H9 (cell line): ENCODE results near the gene ALG14. TPM values are rescaled to one million over a fixed set of nuclear protein-coding genes. Genes with fewer than 3 reads are reported as not detected.

Source experiments
- DNase-seq: peaks from one replicate; pipeline ENCODE4 v3.0.0-alpha.2; 2017
- H2AFZ ChIP-seq: one replicate; pipeline ENCODE4 v1.6.1; 2013; ENCODE audit warnings: mild to moderate bottlenecking, low read length, control low read depth, moderate library complexity
- H2AK5ac ChIP-seq: 2 replicates; pipeline ENCODE4 v1.6.1; 2013; ENCODE audit warnings: low read length, control low read depth, mixed read lengths; ENCODE audit not compliant: insufficient read length
- H2BK120ac ChIP-seq: one replicate; pipeline ENCODE4 v1.6.1; 2013; ENCODE audit warnings: low read depth, mild to moderate bottlenecking, low read length, control low read depth, inconsistent platforms; ENCODE audit not compliant: poor library complexity, severe bottlenecking
- H2BK12ac ChIP-seq: 2 replicates; pipeline ENCODE4 v1.6.1; 2013; ENCODE audit warnings: low read length, control low read depth, mixed read lengths, low read depth; ENCODE audit not compliant: insufficient read length
- H2BK15ac ChIP-seq: 2 replicates; pipeline ENCODE4 v1.6.1; 2013; ENCODE audit warnings: low read depth, low read length, control low read depth
- H2BK20ac ChIP-seq: one replicate; pipeline ENCODE4 v1.6.1; 2013; ENCODE audit warnings: low read depth, mild to moderate bottlenecking, low read length, control low read depth, inconsistent platforms; ENCODE audit not compliant: poor library complexity, severe bottlenecking
- H2BK5ac ChIP-seq: 2 replicates; pipeline ENCODE4 v1.6.1; 2013; ENCODE audit warnings: low read length, control low read depth, mixed read lengths; ENCODE audit not compliant: insufficient read length
- H3K14ac ChIP-seq: 2 replicates; pipeline ENCODE4 v1.6.1; 2013; ENCODE audit warnings: low read length, control low read depth; ENCODE audit not compliant: insufficient read depth
- H3K18ac ChIP-seq: 2 replicates; pipeline ENCODE4 v1.6.1; 2013; ENCODE audit warnings: low read depth, mild to moderate bottlenecking, mixed read lengths, low read length, control low read depth; ENCODE audit not compliant: insufficient read length
- H3K23ac ChIP-seq: 2 replicates; pipeline ENCODE4 v1.6.1; 2013; ENCODE audit warnings: low read length, control low read depth, mixed read lengths, low read depth; ENCODE audit not compliant: insufficient read length
- H3K23me2 ChIP-seq: 2 replicates; pipeline ENCODE4 v1.6.1; 2013; ENCODE audit warnings: low read depth, mild to moderate bottlenecking, mixed read lengths, low read length, control low read depth; ENCODE audit not compliant: insufficient read length, poor library complexity, severe bottlenecking
- H3K27ac ChIP-seq: 2 replicates; pipeline ENCODE4 v1.5.1; 2013; ENCODE audit warnings: low read length, control low read depth, mixed read lengths, low read depth; ENCODE audit not compliant: insufficient read length
- H3K27me3 ChIP-seq: 2 replicates; pipeline ENCODE4 v1.6.1; 2013; ENCODE audit warnings: low read length, control low read depth, inconsistent platforms; ENCODE audit not compliant: insufficient read depth
- H3K4ac ChIP-seq: 2 replicates; pipeline ENCODE4 v1.6.1; 2013; ENCODE audit warnings: low read depth, mild to moderate bottlenecking, control low read depth, inconsistent platforms, low read length, moderate library complexity
- H3K4me1 ChIP-seq: 2 replicates; pipeline ENCODE4 v1.6.1; 2013; ENCODE audit warnings: low read length, control low read depth, inconsistent platforms; ENCODE audit not compliant: insufficient read depth
- H3K4me2 ChIP-seq: 2 replicates; pipeline ENCODE4 v1.6.1; 2013; ENCODE audit warnings: low read length, control low read depth, mixed read lengths; ENCODE audit not compliant: insufficient read length, insufficient read depth
- H3K56ac ChIP-seq: 2 replicates; pipeline ENCODE4 v1.6.1; 2013; ENCODE audit warnings: low read depth, mild to moderate bottlenecking, mixed read lengths, low read length, control low read depth; ENCODE audit not compliant: insufficient read length
- H3K79me1 ChIP-seq: 2 replicates; pipeline ENCODE4 v1.6.1; 2013; ENCODE audit warnings: low read depth, mild to moderate bottlenecking, moderate library complexity, low read length, control low read depth, inconsistent platforms; ENCODE audit not compliant: insufficient read depth, poor library complexity, severe bottlenecking
- H3K79me2 ChIP-seq: 2 replicates; pipeline ENCODE4 v1.6.1; 2013; ENCODE audit warnings: low read length, control low read depth, inconsistent platforms; ENCODE audit not compliant: insufficient read depth
- H3K9ac ChIP-seq: 2 replicates; pipeline ENCODE4 v1.6.1; 2013; ENCODE audit warnings: low read length, control low read depth, mixed read lengths; ENCODE audit not compliant: insufficient read length; ENCODE audit errors: extremely low read depth
- H3K9me3 ChIP-seq: one replicate; pipeline ENCODE4 v1.6.1; 2013; ENCODE audit warnings: low read depth, low read length, inconsistent platforms; ENCODE audit not compliant: control insufficient read depth
- H3T11ph ChIP-seq: one replicate; pipeline ENCODE4 v1.6.1; 2013; ENCODE audit warnings: mild to moderate bottlenecking, low read length, control low read depth, inconsistent platforms
- H4K20me1 ChIP-seq: one replicate; pipeline ENCODE4 v1.6.1; 2013; ENCODE audit not compliant: control insufficient read depth, insufficient read length, insufficient read depth
- H4K5ac ChIP-seq: 2 replicates; pipeline ENCODE4 v1.6.1; 2013; ENCODE audit warnings: low read depth, mild to moderate bottlenecking, mixed read lengths, low read length, control low read depth; ENCODE audit not compliant: insufficient read length
- H4K8ac ChIP-seq: replicated peaks from 2 replicates; pipeline ENCODE4 v1.6.1; 2013; ENCODE audit warnings: low read length, control low read depth, mixed read lengths, low read depth; ENCODE audit not compliant: insufficient read length
- H4K91ac ChIP-seq: 2 replicates; pipeline ENCODE4 v1.6.1; 2013; ENCODE audit warnings: low read depth, mild to moderate bottlenecking, moderate library complexity, mixed read lengths, low read length, control low read depth; ENCODE audit not compliant: insufficient read length
- H3K27ac Mint-ChIP-seq, 3 experiments: 2 replicates in 2 of 3; 3 replicates in 1 of 3; pipeline ENCODE4 v1.8.0; 2020 to 2021; ENCODE audit warnings: mixed read lengths in 3 of 3, mild to moderate bottlenecking in 1 of 3, moderate library complexity in 1 of 3
- H3K27me3 Mint-ChIP-seq: 2 replicates; pipeline ENCODE4 v1.8.0; 2021; ENCODE audit warnings: low read depth, mild to moderate bottlenecking, moderate library complexity, mixed read lengths
- H3K36me3 Mint-ChIP-seq, 3 experiments: 2 replicates in 2 of 3; 3 replicates in 1 of 3; pipeline ENCODE4 v1.8.0; 2020 to 2021; ENCODE audit warnings: low read depth in 3 of 3, mixed read lengths in 3 of 3; ENCODE audit not compliant: insufficient read depth in 1 of 3
- H3K4me1 Mint-ChIP-seq, 2 experiments: 2 replicates each; pipeline ENCODE4 v1.8.0; 2020; ENCODE audit warnings: mixed read lengths in 2 of 2
- H3K4me3 Mint-ChIP-seq, 2 experiments: 2 replicates in 1 of 2; 3 replicates in 1 of 2; pipeline ENCODE4 v1.8.0; 2020 to 2021; ENCODE audit warnings: mild to moderate bottlenecking in 2 of 2, mixed read lengths in 2 of 2, moderate library complexity in 1 of 2
- H3K9me3 Mint-ChIP-seq, 2 experiments: 2 replicates in 1 of 2; 3 replicates in 1 of 2; pipeline ENCODE4 v1.8.0; 2020; ENCODE audit warnings: mild to moderate bottlenecking in 2 of 2, mixed read lengths in 2 of 2, moderate library complexity in 1 of 2
- WGBS: extraction: QIAGEN DNeasy Blood & Tissue Kit; methylation state at CpG from one replicate; pipeline ENCODE4 v1.1.7; 2013; ENCODE audit warnings: missing lambda C conversion rate, low lambda C conversion rate, mixed read lengths; ENCODE audit not compliant: insufficient read length; ENCODE audit errors: extremely low coverage; 5-methylcytosine and 5-hydroxymethylcytosine counted together
- total RNA-seq: library from RNA; stranded (reverse); gene quantifications from 2 replicates; pipeline ENCODE4 v1.2.1, GENCODE V29; 2021
- TF ChIP-seq, protein P1 (sequence below): fragments of 200-600 bp; sonication (generic); conservative IDR thresholded peaks from 3 replicates; pipeline ENCODE4 v1.8.0; 2021; ENCODE audit warnings: antibody characterized with exemption, mild to moderate bottlenecking

Gene ALG14
- total RNA-seq, 1 experiment from 2014 or later, result 2.5 TPM

DNA sequence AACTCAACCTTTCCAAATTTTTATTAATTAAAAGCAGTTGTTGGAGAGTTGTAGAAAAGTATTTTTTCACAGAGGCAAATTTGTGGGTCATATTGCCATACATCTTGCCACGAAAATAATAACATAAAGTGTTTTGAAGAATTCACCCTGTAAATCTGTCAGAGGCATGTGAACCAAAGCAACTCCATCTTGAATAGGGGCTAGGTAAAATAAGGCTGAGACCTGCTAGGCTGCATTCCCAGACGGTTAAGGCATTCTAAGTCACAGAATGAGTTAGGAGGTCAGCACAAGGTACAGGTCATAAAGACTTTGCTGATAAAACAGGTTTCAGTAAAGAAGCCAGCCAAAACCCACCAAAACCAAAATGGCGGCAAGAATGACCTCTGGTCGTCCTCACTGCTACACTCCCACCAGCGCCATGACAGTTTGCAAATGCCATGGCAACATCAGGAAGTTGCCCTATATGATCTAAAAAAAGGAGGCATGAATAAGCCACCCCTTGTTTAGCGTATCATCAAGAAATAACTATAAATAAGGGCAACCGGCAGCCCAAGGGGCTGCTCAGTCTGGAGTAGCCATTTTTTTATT lies 141.4 kb downstream of the ALG14 start:
- Histone ChIP-seq H2BK12ac (no peak overlapping the region), H3K4me2 (no peak overlapping the region), H3K9ac (no peak overlapping the region), H3T11ph (no peak overlapping the region), H3K27ac (no peak overlapping the region), H2BK5ac (no peak overlapping the region), H3K4me1 (peaks cover 19% of the 10 kb centered on the region; the same call in 1 of the 2 replicates), H4K8ac (no peak overlapping the region), H3K14ac (no peak overlapping the region), H3K18ac (no peak overlapping the region), H3K23ac (no peak overlapping the region), H3K27me3 (no peaks in the 10 kb centered on the region), H3K79me2 (no peaks in the 10 kb centered on the region; the same call in 1 of the 2 replicates), H2BK20ac (no peak overlapping the region), H2BK120ac (no peak overlapping the region), H4K20me1 (no peaks in the 10 kb centered on the region), H3K23me2 (peaks cover 13% of the 10 kb centered on the region), H4K91ac (no peak overlapping the region), H4K5ac (no peak overlapping the region), H3K4ac (no peak overlapping the region), H2AK5ac (no peak overlapping the region), H2AFZ (no peak overlapping the region), H3K9me3 (no peaks in the 10 kb centered on the region), H3K79me1 (no peaks in the 10 kb centered on the region), H2BK15ac (no peak overlapping the region), H3K56ac (no peak overlapping the region)
- TF ChIP-seq, protein P1, sequence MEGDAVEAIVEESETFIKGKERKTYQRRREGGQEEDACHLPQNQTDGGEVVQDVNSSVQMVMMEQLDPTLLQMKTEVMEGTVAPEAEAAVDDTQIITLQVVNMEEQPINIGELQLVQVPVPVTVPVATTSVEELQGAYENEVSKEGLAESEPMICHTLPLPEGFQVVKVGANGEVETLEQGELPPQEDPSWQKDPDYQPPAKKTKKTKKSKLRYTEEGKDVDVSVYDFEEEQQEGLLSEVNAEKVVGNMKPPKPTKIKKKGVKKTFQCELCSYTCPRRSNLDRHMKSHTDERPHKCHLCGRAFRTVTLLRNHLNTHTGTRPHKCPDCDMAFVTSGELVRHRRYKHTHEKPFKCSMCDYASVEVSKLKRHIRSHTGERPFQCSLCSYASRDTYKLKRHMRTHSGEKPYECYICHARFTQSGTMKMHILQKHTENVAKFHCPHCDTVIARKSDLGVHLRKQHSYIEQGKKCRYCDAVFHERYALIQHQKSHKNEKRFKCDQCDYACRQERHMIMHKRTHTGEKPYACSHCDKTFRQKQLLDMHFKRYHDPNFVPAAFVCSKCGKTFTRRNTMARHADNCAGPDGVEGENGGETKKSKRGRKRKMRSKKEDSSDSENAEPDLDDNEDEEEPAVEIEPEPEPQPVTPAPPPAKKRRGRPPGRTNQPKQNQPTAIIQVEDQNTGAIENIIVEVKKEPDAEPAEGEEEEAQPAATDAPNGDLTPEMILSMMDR, result no peak
- Mint-ChIP-seq H3K4me1 (peaks cover 43 to 44% of the 10 kb centered on the region in 2 experiments), H3K27ac (no peak overlapping the region), H3K27me3 (no peaks in the 10 kb centered on the region), H3K36me3 (peaks cover 8 to 11% (median 9%) of the 10 kb centered on the region in 3 experiments), H3K4me3 (no peak overlapping the region), H3K9me3 (0 out of 5 replicates have a peak, but pooled peaks cover 0 to 2% of the 10 kb centered on the region in 2 experiments)
- WGBS, result no CpG with 5 or more reads among the region's 7 CpGs
- DNase-seq, result no peak
